Ovary (tissue), 3 donors: ENCODE measurements around the gene ENOX1.

Source experiments
- CTCF ChIP-seq, 3 donors: fragments of 450-650 bp in 2 of 3; fragments of 200-600 bp in 1 of 3; IDR thresholded peaks; one replicate each; pipeline versions ENCODE4 v1.5.1 to v1.8.0; 2016 to 2022; ENCODE audit warnings: antibody characterized with exemption in 3 of 3, mild to moderate bottlenecking in 1 of 3
- EP300 ChIP-seq: sonication (generic); formaldehyde crosslinking; IDR thresholded peaks from one replicate; pipeline ENCODE4 v1.6.1; 2017; ENCODE audit warnings: antibody characterized with exemption
- donor health status: DM: no; HTN: no; CAD: no.

DNA sequence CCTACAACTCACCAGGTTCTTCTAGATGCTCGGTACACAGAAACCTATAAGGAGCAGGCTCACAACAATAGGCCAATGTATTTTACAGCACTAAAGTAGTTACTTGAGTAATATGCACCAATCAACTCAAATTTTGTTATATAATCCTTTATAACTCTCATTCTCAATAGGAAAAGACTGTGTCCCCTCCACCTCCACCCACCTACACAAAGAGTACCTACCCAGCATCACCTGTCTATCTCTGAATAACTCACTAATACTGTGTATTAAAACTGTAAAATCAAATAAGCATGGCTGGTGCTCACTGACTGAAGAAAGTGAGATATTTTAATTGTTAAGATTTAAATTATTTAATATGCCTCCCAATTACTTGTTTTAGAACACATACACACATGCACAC, 146.3 kb downstream of the ENOX1 start:
- TF ChIP-seq CTCF (IDR thresholded peaks at IDR 0.05) (no peak), EP300 (no peak)
